Measurements from ENCODE around the gene SH3BP1. TPM values are rescaled to one million over a fixed set of nuclear protein-coding genes. Genes with fewer than 3 reads are reported as not detected.

The SH3BP1 gene
- total and polyA plus RNA-seq, 2 of the 4 experiments (the other 2 are of a cell fraction) = 8.8 to 33.3 TPM

- no peaks in the 10 kb centered on the region for H3K9me3 ChIP-seq (ENCODE audit: control insufficient read depth, insufficient read depth, low read length)
- H3K56ac ChIP-seq (ENCODE audit: extremely low read depth, insufficient read depth, low read length) = no peak overlapping the region
- WGBS, 2 experiments (ENCODE audit: extremely low coverage in 2 of 2, insufficient read length in 1 of 2) = no CpG with 5 or more reads among the region's 13 CpGs
- no peak overlapping the region for H2BK20ac ChIP-seq (ENCODE audit: low read depth, low read length)
- no peak overlapping the region for H3K23ac ChIP-seq (ENCODE audit: low read depth, low read length)
- ATAC-seq (ENCODE audit: low read depth) (no peak), DNase-seq (no peak)
- no peak overlapping the region for H2BK120ac ChIP-seq (ENCODE audit: low read depth, low read length)
- H3K79me1 ChIP-seq (ENCODE audit: low read depth in 1 of 2, low read length in 2 of 2) = peaks cover 0 to 12% of the 10 kb centered on the region in 2 experiments; a peak in 2 of 4 replicates
- CTCF ChIA-PET = interaction anchor here (0.9 kb wide), 1 partner anchor 20 kb away, joined by 3 read pairs; no protein-coding TSS in a partner anchor
- H3K27ac ChIP-seq (ENCODE audit: insufficient read depth, low read length) = no peak overlapping the region
- BruUV-seq (replicated peaks) = no TSS peak
- H2BK5ac ChIP-seq (ENCODE audit: low read depth, low read length, poor library complexity, severe bottlenecking) = no peak overlapping the region
- POLR2A ChIA-PET (ENCODE audit: unreplicated experiment) = no interaction called here
- no peaks in the 10 kb centered on the region for H3K9me1 ChIP-seq (ENCODE audit: insufficient read depth, low read length)
- H3K9ac ChIP-seq (ENCODE audit: low read depth, low read length) = no peak overlapping the region
- H3K4ac ChIP-seq (ENCODE audit: low read depth, low read length) = no peak overlapping the region
- H3K27me3 ChIP-seq (ENCODE audit: control insufficient read depth, insufficient read depth, low read length) = no peaks in the 10 kb centered on the region
- H2AK9ac ChIP-seq (replicated peaks; ENCODE audit: low read depth, low read length, poor library complexity) = peak overlapping the region; percentile 68
- dilution Hi-C loops (cut with HindIII; ENCODE audit: low sequenced_read_pairs, unreplicated experiment) (no loop called here), in situ Hi-C loops (cut with MboI; ENCODE audit: low sequenced_read_pairs) (no loop called here), intact Hi-C loops (cut with micrococcal nuclease) (no loop called here)
- no peak overlapping the region for H3K14ac ChIP-seq (replicated peaks; ENCODE audit: low read depth, low read length)
- no peak overlapping the region for H4K91ac ChIP-seq (ENCODE audit: insufficient read depth, low read depth, low read length)
- no peak overlapping the region for H3K4me2 ChIP-seq (ENCODE audit: low read depth, low read length)
- H3K36me3 ChIP-seq (ENCODE audit: control insufficient read depth, insufficient read depth, low read length) = peaks cover 46% of the 10 kb centered on the region; the same call in 1 of the 2 replicates
- no peak overlapping the region for H4K8ac ChIP-seq (ENCODE audit: low read depth in 2 of 2, low read length in 2 of 2)
- peak overlapping the region; percentile 5; the same call in 1 of the 2 replicates for H2AK5ac ChIP-seq (ENCODE audit: low read depth, low read length)
- no peak overlapping the region for H2BK15ac ChIP-seq (ENCODE audit: low read depth, low read length)
- H3K4me1 ChIP-seq (ENCODE audit: control insufficient read depth, insufficient read depth, low read length) = peaks cover 3% of the 10 kb centered on the region; the same call in 1 of the 2 replicates
- TF ChIP-seq MAFK (IDR thresholded peaks at IDR 0.05; ENCODE audit: low read depth, low read length) (no peak), MAZ (IDR thresholded peaks at IDR 0.05; ENCODE audit: borderline replicate concordance, low read depth, low read length) (no peak), RCOR1 (IDR thresholded peaks at IDR 0.05; ENCODE audit: insufficient replicate concordance, low read length) (no peak), CHD1 (IDR thresholded peaks at IDR 0.05; ENCODE audit: low read depth, low read length) (no peak), FOS (IDR thresholded peaks at IDR 0.05; ENCODE audit: low read depth, low read length) (no peak), BHLHE40 (IDR thresholded peaks at IDR 0.05; ENCODE audit: low read depth, low read length) (no peak)
- H4K20me1 ChIP-seq (ENCODE audit: insufficient read depth, low read length) = no peaks in the 10 kb centered on the region; the same call in 1 of the 2 replicates
- no peak overlapping the region for H2AFZ ChIP-seq (replicated peaks; ENCODE audit: low read length, poor library complexity)
- no peak overlapping the region for H3K18ac ChIP-seq (ENCODE audit: low read depth, low read length)
- no peak overlapping the region for H3K4me3 ChIP-seq (ENCODE audit: insufficient read depth, low read depth, low read length)
- H4K5ac ChIP-seq (ENCODE audit: low read depth, low read length) = no peak overlapping the region
Measured at GRCh38 chr22:37626556-37627075, 12.9 kb upstream of the SH3BP1 start.

All from IMR-90 (cell line).